CD14-positive monocyte (primary cell): ENCODE data around the gene RERE. TPM values are rescaled to one million over a fixed set of nuclear protein-coding genes. Genes with fewer than 3 reads are reported as not detected.

Experiments
- DNase-seq, 3 donors: peaks; one replicate each; pipeline ENCODE4 v3.0.0-alpha.2; 2011 to 2022
- H2AFZ ChIP-seq: 2 replicates; pipeline ENCODE4 v1.6.0; 2012; ENCODE audit warnings: mild to moderate bottlenecking, low read depth, low read length, inconsistent platforms; ENCODE audit not compliant: insufficient read depth, poor library complexity, severe bottlenecking
- H3K27ac ChIP-seq, 2 donors: 1 replicate in 1 of 2; 2 replicates in 1 of 2; pipeline ENCODE4 v1.5.1; 2012 to 2013; ENCODE audit warnings: low read length in 2 of 2, control low read depth in 1 of 2, inconsistent platforms in 1 of 2, low read depth in 1 of 2, mild to moderate bottlenecking in 1 of 2
- H3K27me3 ChIP-seq, 2 donors: one replicate each; pipeline versions ENCODE4 v1.6.0 to v1.6.1; 2011 to 2013; ENCODE audit warnings: low read length in 2 of 2; ENCODE audit not compliant: control insufficient read depth in 2 of 2, insufficient read depth in 2 of 2
- H3K36me3 ChIP-seq, 2 donors: replicated peaks in 1 of 2; 1 replicate in 1 of 2; 2 replicates in 1 of 2; pipeline versions ENCODE4 v1.5.1 to v1.6.1; 2012 to 2013; ENCODE audit warnings: low read length in 2 of 2, control low read depth in 1 of 2, inconsistent platforms in 1 of 2, mild to moderate bottlenecking in 1 of 2; ENCODE audit not compliant: insufficient read depth in 2 of 2, control insufficient read depth in 1 of 2
- H3K4me1 ChIP-seq, 2 donors: 1 replicate in 1 of 2; 2 replicates in 1 of 2; pipeline versions ENCODE4 v1.5.1 to v1.6.1; 2012 to 2013; ENCODE audit warnings: low read length in 2 of 2, control low read depth in 1 of 2, inconsistent platforms in 1 of 2, mild to moderate bottlenecking in 1 of 2, moderate library complexity in 1 of 2; ENCODE audit not compliant: insufficient read depth in 2 of 2, control insufficient read depth in 1 of 2
- H3K4me2 ChIP-seq: replicated peaks from 2 replicates; pipeline ENCODE3; 2012; ENCODE audit warnings: low read length, moderate library complexity, mild to moderate bottlenecking; ENCODE audit not compliant: poor library complexity, severe bottlenecking; ENCODE audit errors: extremely low read depth
- H3K4me3 ChIP-seq, 3 experiments: fragments of 200-600 bp in 1 of 3; sonication (generic) in 1 of 3; replicated peaks in 1 of 3; 1 replicate in 2 of 3; 2 replicates in 1 of 3; pipeline ENCODE4 v1.5.1; 2011 to 2013; ENCODE audit warnings: low read length in 3 of 3, mild to moderate bottlenecking in 3 of 3, control low read depth in 2 of 3, low read depth in 2 of 3, inconsistent platforms in 1 of 3, moderate library complexity in 1 of 3
- H3K79me2 ChIP-seq: 2 replicates; pipeline ENCODE4 v1.6.0; 2012; ENCODE audit warnings: mild to moderate bottlenecking, control low read depth, inconsistent platforms, low read length, moderate library complexity; ENCODE audit not compliant: insufficient read depth
- H3K9ac ChIP-seq: 2 replicates; pipeline ENCODE4 v1.6.0; 2017; ENCODE audit warnings: low read length, mild to moderate bottlenecking; ENCODE audit not compliant: insufficient read depth, poor library complexity, severe bottlenecking
- H3K9me3 ChIP-seq, 2 donors: replicated peaks in 1 of 2; 1 replicate in 1 of 2; 2 replicates in 1 of 2; pipeline versions ENCODE4 v1.5.1 to v1.6.1; 2012 to 2013; ENCODE audit warnings: low read length in 2 of 2, control low read depth in 1 of 2; ENCODE audit not compliant: control insufficient read depth in 1 of 2, insufficient read depth in 1 of 2
- H4K20me1 ChIP-seq: 2 replicates; pipeline ENCODE4 v1.6.0; 2012; ENCODE audit warnings: mild to moderate bottlenecking, low read length, control low read depth, moderate library complexity; ENCODE audit not compliant: insufficient read depth
- H3K27ac Mint-ChIP-seq, 7 donors: one replicate each; pipeline ENCODE4 v1.8.0; 2020; ENCODE audit warnings: mild to moderate bottlenecking in 7 of 7, mixed read lengths in 7 of 7, moderate library complexity in 6 of 7, inconsistent platforms in 2 of 7
- H3K27me3 Mint-ChIP-seq, 3 donors: one replicate each; pipeline ENCODE4 v1.8.0; 2021 to 2022; ENCODE audit warnings: low read depth in 3 of 3, mild to moderate bottlenecking in 3 of 3, mixed read lengths in 3 of 3, moderate library complexity in 3 of 3, inconsistent platforms in 1 of 3
- H3K36me3 Mint-ChIP-seq, 2 donors: one replicate each; pipeline ENCODE4 v1.8.0; 2020; ENCODE audit warnings: mixed read lengths in 2 of 2, inconsistent platforms in 1 of 2, mild to moderate bottlenecking in 1 of 2
- H3K4me1 Mint-ChIP-seq: one replicate; pipeline ENCODE4 v1.8.0; 2020; ENCODE audit warnings: mild to moderate bottlenecking, mixed read lengths
- H3K4me3 Mint-ChIP-seq, 2 donors: one replicate each; pipeline ENCODE4 v1.8.0; 2020; ENCODE audit warnings: mild to moderate bottlenecking in 2 of 2, mixed read lengths in 2 of 2, moderate library complexity in 1 of 2
- H3K9me3 Mint-ChIP-seq, 7 donors: one replicate each; pipeline ENCODE4 v1.8.0; 2020 to 2022; ENCODE audit warnings: mixed read lengths in 7 of 7, mild to moderate bottlenecking in 6 of 7, moderate library complexity in 6 of 7, inconsistent platforms in 2 of 7
- CTCF ChIP-seq: fragments of 200-600 bp; IDR thresholded peaks from one replicate; pipeline ENCODE4 v1.8.0; 2022; ENCODE audit warnings: antibody characterized with exemption, mild to moderate bottlenecking
- WGBS: methylation state at CpG from one replicate; pipeline ENCODE4 v1.1.5; 2013; ENCODE audit warnings: missing lambda C conversion rate; ENCODE audit not compliant: insufficient coverage; 5-methylcytosine and 5-hydroxymethylcytosine counted together
- intact Hi-C, 2 donors: fragments of 100-400 bp; cut with micrococcal nuclease; formaldehyde crosslinking; loops; one replicate each; pipeline versions ENCODE4 v1.15.0 to v1.15.1; 2023
- polyA plus RNA-seq, 3 donors: library from polyadenylated mRNA; depleted of rRNA in 1 of 3; unstranded in 2 of 3; stranded (reverse) in 1 of 3; fragments of 300-500 nt in 2 of 3; fragments of >200 nt in 1 of 3; fragmentation: Illumina TruSeq in 2 of 3; gene quantifications; 1 replicate in 2 of 3; 2 replicates in 1 of 3; pipeline ENCODE4 v1.2.3, GENCODE V29; 2012 to 2021

RERE gene
- polyA plus RNA-seq, 3 donors: 1.2 to 19.4 (median 3.8) TPM

- H3K9me3 Mint-ChIP-seq: peaks cover 0 to 3% (median 2%) of the 10 kb centered on the region in 7 donors
- H3K79me2 ChIP-seq: peaks cover 84% of the 10 kb centered on the region
- H3K4me2 ChIP-seq: no peak overlapping the region
- no peak for TF ChIP-seq CTCF
- no peak overlapping the region for H2AFZ ChIP-seq
- no peak overlapping the region for H3K4me3 Mint-ChIP-seq
- no peak overlapping the region for H3K9ac ChIP-seq
- peak overlapping the region in 1 of 2 donors; percentile 32 for H3K27ac ChIP-seq
- H4K20me1 ChIP-seq: peaks cover 100% of the 10 kb centered on the region
- peaks cover 16% of the 10 kb centered on the region for H3K4me1 Mint-ChIP-seq
- no peak overlapping the region for H3K4me3 ChIP-seq
- peaks cover 0 to 5% of the 10 kb centered on the region in 2 donors for H3K9me3 ChIP-seq
- DNase-seq: no peak
- no peaks in the 10 kb centered on the region for H3K27me3 Mint-ChIP-seq
- peaks cover 43 to 77% of the 10 kb centered on the region in 2 donors for H3K36me3 ChIP-seq
- H3K27ac Mint-ChIP-seq: no peak overlapping the region
- H3K27me3 ChIP-seq: no peaks in the 10 kb centered on the region
- 100% methylated on average over 1 of the region's 3 CpGs for WGBS
- no peaks in the 10 kb centered on the region for H3K4me1 ChIP-seq
- peaks cover 68 to 72% of the 10 kb centered on the region in 2 donors for H3K36me3 Mint-ChIP-seq
- intact Hi-C loops: no loop called here
Observed at GRCh38 chr1:8373125-8373524, 444.3 kb downstream of the RERE start.

DNA sequence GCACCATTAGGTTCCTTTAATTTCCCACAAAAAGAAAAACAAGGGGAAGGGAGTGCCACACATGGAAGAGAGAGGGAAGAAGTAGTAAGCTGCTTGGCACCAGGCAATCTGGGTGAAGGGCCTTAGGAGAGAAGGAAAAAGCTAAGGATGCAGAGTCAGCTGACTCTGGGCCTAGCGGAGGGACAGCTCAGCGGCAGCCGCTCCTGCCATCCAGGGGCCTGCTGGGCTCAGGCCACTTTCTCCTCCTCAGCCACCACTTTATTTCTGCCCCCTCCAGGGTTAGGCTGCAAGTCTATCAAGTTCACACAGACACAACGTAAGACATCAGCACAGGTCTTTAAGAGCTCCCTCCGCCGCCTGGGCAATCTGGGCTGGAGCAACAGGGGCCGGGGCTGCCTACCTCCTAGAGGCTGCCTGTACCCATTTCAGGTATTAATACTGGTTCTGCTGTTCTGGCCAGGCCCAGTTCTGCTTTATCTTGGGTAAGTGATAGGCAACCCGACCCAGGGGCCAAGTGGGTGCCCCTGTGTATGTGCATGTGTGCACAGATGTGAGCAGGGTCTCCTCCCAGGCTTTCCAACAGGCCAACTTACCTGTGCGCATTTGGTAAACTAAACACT is 446.0 kb downstream of the RERE start:
- Mint-ChIP-seq H3K36me3 (peaks cover 75 to 80% of the 10 kb centered on the region in 2 donors), H3K4me1 (peaks cover 16% of the 10 kb centered on the region), H3K27ac (peak overlapping the region in 2 of 7 donors; percentile 54 to 66), H3K27me3 (no peaks in the 10 kb centered on the region), H3K4me3 (no peak overlapping the region), H3K9me3 (peaks cover 0 to 3% (median 2%) of the 10 kb centered on the region in 7 donors)
- Histone ChIP-seq H3K4me3 (no peak overlapping the region), H3K79me2 (peaks cover 87% of the 10 kb centered on the region), H3K27ac (no peak overlapping the region), H4K20me1 (peaks cover 100% of the 10 kb centered on the region), H3K36me3 (peaks cover 46 to 81% of the 10 kb centered on the region in 2 donors), H3K4me1 (no peaks in the 10 kb centered on the region), H3K9ac (no peak overlapping the region), H2AFZ (no peak overlapping the region), H3K9me3 (peaks cover 0 to 5% of the 10 kb centered on the region in 2 donors), H3K27me3 (no peaks in the 10 kb centered on the region), H3K4me2 (no peak overlapping the region)
- 100% methylated on average over 6 of the region's 9 CpGs for WGBS
- DNase-seq: no peak
- intact Hi-C loops: no loop called here
- TF ChIP-seq CTCF: no peak
